ENCODE results near the gene EIF5.

DNA sequence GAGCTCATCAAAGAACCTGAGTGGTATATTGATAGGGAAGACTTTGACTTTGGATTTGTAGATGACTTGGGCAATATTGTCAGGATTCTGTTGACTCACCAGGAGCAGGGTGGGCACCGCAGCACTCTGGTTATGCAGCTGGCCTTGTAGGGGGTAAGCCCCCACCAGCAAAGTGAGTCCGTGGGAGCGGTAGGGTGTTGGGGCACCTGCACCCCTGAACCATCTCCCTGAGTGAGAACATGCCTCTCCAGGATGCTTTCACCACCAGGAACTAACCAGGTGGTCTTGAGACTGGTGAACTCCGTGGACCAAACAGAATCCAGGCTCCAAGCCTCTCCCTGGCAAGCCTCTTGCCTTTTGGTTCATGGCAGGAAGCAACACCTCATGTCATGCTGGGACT, 44.0 kb upstream of the EIF5 start:
- TF ChIP-seq, protein P1, sequence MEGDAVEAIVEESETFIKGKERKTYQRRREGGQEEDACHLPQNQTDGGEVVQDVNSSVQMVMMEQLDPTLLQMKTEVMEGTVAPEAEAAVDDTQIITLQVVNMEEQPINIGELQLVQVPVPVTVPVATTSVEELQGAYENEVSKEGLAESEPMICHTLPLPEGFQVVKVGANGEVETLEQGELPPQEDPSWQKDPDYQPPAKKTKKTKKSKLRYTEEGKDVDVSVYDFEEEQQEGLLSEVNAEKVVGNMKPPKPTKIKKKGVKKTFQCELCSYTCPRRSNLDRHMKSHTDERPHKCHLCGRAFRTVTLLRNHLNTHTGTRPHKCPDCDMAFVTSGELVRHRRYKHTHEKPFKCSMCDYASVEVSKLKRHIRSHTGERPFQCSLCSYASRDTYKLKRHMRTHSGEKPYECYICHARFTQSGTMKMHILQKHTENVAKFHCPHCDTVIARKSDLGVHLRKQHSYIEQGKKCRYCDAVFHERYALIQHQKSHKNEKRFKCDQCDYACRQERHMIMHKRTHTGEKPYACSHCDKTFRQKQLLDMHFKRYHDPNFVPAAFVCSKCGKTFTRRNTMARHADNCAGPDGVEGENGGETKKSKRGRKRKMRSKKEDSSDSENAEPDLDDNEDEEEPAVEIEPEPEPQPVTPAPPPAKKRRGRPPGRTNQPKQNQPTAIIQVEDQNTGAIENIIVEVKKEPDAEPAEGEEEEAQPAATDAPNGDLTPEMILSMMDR (IDR thresholded peaks at IDR 0.05), result no peak
- TF ChIP-seq POLR2AphosphoS5 (IDR thresholded peaks at IDR 0.05) (no peak), EP300 (IDR thresholded peaks at IDR 0.05; ENCODE audit: low read depth) (no peak), POLR2A (IDR thresholded peaks at IDR 0.05) (no peak)
